GM12872 (cell line): ENCODE results near the gene ACOXL.

Experiments used
- CTCF ChIP-seq: IDR thresholded peaks from 3 replicates; pipeline ENCODE4 v1.5.1; 2011; ENCODE audit warnings: low read depth, mild to moderate bottlenecking, low read length, moderate library complexity; ENCODE audit not compliant: insufficient read depth

ACOXL gene

GRCh38 chr2:110948027-110948674 lies 215.8 kb downstream of the ACOXL start:
- TF ChIP-seq CTCF: no peak

- no peak for TF ChIP-seq CTCF
Measured at GRCh38 chr2:110950281-110950680, 217.9 kb downstream of the ACOXL start.

GRCh38 chr2:110955045-110955444 lies 222.7 kb downstream of the ACOXL start:
- TF ChIP-seq CTCF: no peak

GRCh38 chr2:110955556-110955955 lies 223.2 kb downstream of the ACOXL start:
- TF ChIP-seq CTCF: no peak

- TF ChIP-seq CTCF: no peak
Measured at GRCh38 chr2:110957293-110957692, 224.9 kb downstream of the ACOXL start.

- no peak for TF ChIP-seq CTCF
Measured at GRCh38 chr2:110958346-110959119, 226.2 kb downstream of the ACOXL start.

- TF ChIP-seq CTCF: no peak
Measured at GRCh38 chr2:110959198-110959597, 226.8 kb downstream of the ACOXL start.
